Stomach (tissue), 4 donors: ENCODE results near the gene OLFM2.

Source experiments
- CTCF ChIP-seq, 7 experiments: fragments of 450-650 bp in 4 of 7; fragments of 200-600 bp in 3 of 7; sonication (generic) in 3 of 7; IDR thresholded peaks; one replicate each; pipeline ENCODE4 v1.5.1; 2016 to 2019; ENCODE audit warnings: antibody characterized with exemption in 7 of 7, control low read depth in 2 of 7, mild to moderate bottlenecking in 1 of 7
- EP300 ChIP-seq: sonication (generic); formaldehyde crosslinking; IDR thresholded peaks from one replicate; pipeline ENCODE4 v1.6.1; 2017; ENCODE audit warnings: antibody characterized with exemption
- POLR2A ChIP-seq, 4 donors: fragments of 450-650 bp; IDR thresholded peaks; one replicate each; pipeline ENCODE4 v1.6.1; 2016; ENCODE audit warnings: antibody characterized with exemption in 4 of 4, control low read depth in 2 of 4, mild to moderate bottlenecking in 1 of 4, moderate library complexity in 1 of 4
- POLR2AphosphoS5 ChIP-seq, 3 donors: sonication (generic); formaldehyde crosslinking; IDR thresholded peaks; one replicate each; pipeline ENCODE4 v1.6.1; 2016; ENCODE audit warnings: antibody characterized with exemption in 3 of 3

GRCh38 chr19:9913237-9914000 is 22.9 kb downstream of the OLFM2 start:
- TF ChIP-seq CTCF (IDR thresholded peaks at IDR 0.05) (no peak), EP300 (no peak), POLR2A (IDR thresholded peaks at IDR 0.05) (no peak), POLR2AphosphoS5 (IDR thresholded peaks at IDR 0.05) (no peak)
